GM18868 (cell line): ENCODE measurements around the gene TDRD12.
"Not testable (repeated sequence)": the region's sequence is repeated elsewhere in the genome, so short reads cannot be mapped to it uniquely, and the experiment has no call there.

Source experiments
- ATAC-seq: cut with Tn5 transposase; IDR thresholded peaks from one replicate; pipeline ENCODE4 v1.9.1; 2021; ENCODE audit warnings: mild to moderate bottlenecking, moderate library complexity; ENCODE audit not compliant: unreplicated experiment

The TDRD12 gene

DNA sequence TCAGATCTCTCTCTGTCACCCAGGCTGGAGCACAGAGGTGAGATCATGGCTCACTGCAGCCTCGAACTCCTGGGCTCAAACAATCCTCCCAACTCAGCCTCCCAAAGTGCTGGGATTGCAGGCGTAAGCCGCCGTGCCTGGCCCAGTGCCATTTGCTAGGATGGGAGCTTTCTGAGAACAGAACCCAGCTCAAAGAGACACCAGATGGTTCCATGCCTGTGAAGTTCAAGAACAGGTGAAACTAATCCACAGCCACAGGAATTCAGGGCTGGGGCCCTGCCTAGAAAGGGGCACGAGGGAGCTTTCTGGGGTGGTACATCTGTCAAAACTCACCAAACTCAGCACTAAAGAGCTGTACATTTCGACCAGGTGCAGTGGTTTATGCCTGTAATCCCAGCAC, 145.8 kb downstream of the TDRD12 start:
- no peak for ATAC-seq

DNA sequence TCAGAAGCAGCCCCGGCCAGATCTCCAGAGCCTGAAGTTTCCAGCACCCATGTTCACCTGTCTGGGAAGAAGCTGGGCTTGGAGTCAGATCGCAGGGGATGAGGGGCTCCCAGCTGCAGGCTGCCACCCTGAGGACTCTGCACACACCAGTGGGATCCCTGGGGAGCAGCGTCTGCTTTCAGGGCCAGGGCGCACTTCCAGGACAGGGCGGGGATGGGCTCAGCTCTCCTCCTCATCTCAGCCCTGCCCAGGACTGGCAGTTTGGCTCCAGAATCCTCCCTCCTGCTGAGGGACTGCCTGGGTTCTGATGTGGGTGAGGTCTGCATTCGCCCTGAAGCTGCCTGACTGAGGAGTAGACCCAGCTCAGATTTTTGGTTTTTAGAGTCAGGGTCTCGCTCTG, 146.5 kb downstream of the TDRD12 start:
- ATAC-seq: no peak

DNA sequence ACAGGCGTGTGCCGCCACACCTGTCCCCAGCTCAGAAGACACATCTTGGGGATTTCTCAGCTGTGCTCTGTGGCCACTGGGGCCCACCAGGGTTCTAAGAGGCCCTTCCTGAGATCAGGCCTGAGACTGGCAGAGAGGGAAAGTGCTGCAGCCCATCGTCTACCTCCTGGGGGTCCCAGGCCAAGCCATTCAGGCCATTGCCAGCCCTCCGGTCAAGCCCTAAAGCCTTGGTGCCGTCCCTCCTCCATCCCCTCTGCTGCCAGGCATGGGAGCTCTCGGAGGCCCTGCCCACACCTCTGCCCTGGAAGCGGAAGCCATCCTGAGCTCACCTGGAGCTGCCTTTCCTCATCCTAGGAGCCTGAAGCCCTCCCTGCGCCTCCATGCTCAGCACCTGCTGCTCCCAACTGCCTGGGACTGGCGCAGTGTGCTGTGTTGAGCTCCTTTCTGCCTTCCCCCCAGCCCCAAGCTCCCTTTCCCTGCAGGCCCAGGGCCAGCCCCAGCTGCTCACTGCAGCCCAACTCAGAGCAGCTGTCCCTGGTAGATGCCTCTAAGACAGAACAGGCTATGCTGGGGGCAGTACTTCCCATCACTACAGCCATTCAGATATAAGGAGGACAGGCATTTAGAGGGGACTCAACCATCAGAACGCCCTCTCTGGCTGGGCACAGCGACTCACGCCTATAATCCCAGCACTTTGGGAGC, 147.1 kb downstream of the TDRD12 start:
- no peak for ATAC-seq

- not testable (repeated sequence) for ATAC-seq
Observed at GRCh38 chr19:32867436-32867835, 147.9 kb downstream of the TDRD12 start.

GRCh38 chr19:32868206-32868950, 148.8 kb downstream of the TDRD12 start:
- no peak for ATAC-seq

GRCh38 chr19:32869369-32869965, 149.9 kb downstream of the TDRD12 start, which contains the start of gene SLC7A9:
TSS of gene SLC7A9 (minus strand) at chr19:32869767. CDS start at chr19:32868534, 1,233 bp downstream.
- ATAC-seq: no peak

GRCh38 chr19:32869966-32870573, 150.5 kb downstream of the TDRD12 start:
- no peak for ATAC-seq

DNA sequence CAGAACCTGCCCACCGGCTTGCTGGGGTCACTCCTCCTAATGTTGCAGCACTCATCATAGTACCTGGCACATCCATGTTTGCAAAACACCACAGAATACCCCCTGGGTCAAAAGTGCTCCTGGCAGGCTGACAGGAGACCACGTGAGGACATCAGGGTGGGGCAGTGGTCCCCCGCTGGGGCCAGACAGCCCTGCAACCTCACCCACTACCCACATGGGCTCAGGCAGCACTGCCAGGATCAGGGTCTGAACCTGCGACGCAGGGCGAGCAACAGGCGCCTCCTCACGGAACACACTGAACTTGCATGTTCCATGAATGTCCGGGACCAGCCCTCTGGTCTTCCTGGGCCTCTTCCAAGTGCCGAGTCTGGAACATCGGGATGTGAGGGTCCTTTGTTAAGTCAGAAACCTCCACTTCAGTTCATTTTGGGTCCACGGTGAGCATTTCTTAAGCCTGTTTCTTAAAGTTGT, 151.4 kb downstream of the TDRD12 start:
- no peak for ATAC-seq

- no peak for ATAC-seq
Observed at GRCh38 chr19:32872391-32872790, 152.8 kb downstream of the TDRD12 start.

DNA sequence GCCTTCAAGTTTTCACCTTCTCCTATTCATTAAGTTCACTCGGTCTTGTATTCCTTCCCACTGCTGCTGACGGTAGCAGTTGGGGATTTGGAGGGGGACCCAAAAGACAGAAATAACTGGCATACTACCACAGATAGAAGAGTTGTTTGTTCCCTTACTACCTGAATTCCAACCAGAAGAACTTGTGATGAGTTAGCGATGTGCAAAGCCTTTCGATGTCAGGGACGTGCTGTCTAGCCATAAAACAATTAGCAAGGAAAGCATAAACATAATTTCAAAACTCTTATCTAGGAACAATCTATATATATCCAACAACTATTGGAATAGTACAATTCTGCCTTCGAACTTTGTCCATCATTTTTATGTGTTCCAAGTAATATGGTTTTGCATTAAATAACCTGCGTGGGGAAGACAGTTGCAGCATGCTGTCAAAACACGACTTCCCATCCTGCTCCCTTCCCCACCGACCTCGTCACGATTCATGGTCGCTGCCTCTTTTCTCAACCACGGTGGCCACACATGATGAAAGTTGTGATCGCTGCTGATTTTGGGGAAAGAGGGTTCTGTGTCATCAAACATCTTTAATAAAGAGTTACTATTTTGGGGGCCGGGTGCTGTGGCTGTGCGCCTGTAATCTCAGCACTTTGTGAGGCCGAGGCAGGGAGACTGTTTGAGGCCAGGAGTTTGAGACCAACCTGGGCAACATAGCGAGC, 153.8 kb downstream of the TDRD12 start:
- no peak for ATAC-seq

DNA sequence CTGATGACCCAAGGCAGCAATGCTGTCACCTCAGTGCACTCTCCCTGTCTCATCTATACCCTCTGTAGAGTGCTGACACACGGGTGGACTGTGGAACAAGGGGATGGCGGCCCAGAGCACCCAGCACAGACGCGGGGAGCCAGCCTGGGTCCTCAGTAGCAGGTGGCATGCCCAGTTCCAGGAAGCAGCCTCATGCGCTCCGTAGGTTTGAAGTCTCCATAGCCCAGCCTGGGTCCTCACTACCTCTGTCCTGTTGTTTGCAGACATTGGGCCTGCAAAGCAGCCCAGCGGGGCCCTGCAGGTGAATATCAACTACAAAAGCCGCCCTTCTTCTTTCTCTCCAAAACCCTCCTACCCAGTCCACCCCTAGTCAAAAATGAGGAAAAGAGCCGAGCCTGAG, 155.0 kb downstream of the TDRD12 start:
- no peak for ATAC-seq

DNA sequence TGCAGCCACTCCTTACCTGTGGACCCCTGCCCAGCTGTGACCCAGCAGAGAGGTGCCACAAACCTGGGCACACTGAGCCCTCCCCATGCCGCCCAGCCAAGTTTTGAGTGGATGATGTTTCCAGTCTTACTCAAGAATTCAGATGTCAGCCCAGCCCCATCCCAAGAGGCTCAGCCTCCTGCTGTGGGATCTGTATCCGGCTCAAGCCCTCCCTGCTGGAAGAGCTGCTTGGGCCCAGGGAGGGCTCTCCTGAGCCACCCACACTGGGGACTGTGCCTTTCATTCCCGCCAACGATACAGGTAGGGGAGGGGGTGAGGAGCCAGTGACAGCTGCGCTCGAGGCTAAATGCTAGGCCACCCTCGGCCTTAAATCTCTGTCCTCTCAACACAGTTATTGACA, 155.9 kb downstream of the TDRD12 start:
- no peak for ATAC-seq

- ATAC-seq: no peak
Observed at GRCh38 chr19:32876236-32876918, 156.8 kb downstream of the TDRD12 start.

DNA sequence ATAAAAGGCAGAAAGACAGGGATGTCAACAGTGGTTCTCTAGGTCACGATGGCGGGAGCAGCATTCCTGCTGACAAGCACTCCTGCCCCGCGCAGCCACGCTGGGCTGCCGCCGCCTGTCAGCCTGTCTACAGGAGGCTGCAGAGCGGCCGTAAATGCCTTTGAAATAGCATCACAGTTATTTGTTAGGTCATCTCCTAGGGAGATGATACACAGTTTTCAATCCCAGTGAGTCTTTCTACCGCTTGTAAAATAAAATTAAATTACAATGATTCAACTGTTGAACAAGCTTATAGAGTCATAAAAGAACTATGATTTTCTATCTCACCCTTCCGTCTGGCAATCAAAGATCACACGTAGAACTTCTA, 157.3 kb downstream of the TDRD12 start:
- ATAC-seq: no peak
